Activated CD4-positive, CD25-positive, alpha-beta regulatory T cell (primary cell): ENCODE measurements around the gene DMRT2.

Experiments used
- DNase-seq, 4 experiments: peaks; one replicate each; lab custom pipeline; 2025; lab: John Stamatoyannopoulos, UW

The DMRT2 gene

GRCh38 chr9:1094749-1095148, 44.6 kb downstream of the DMRT2 start:
- DNase-seq, result no peak

GRCh38 chr9:1096155-1096964, 46.2 kb downstream of the DMRT2 start:
- DNase-seq, result no peak

- no peak for DNase-seq
Measured at GRCh38 chr9:1098551-1098950, 48.4 kb downstream of the DMRT2 start.

GRCh38 chr9:1100201-1100600, 50.0 kb downstream of the DMRT2 start:
- no peak for DNase-seq

GRCh38 chr9:1100945-1101344, 50.8 kb downstream of the DMRT2 start:
- DNase-seq, result no peak

- DNase-seq, result no peak
Measured at GRCh38 chr9:1101846-1102641, 51.9 kb downstream of the DMRT2 start.

- no peak for DNase-seq
Measured at GRCh38 chr9:1102642-1102970, 52.4 kb downstream of the DMRT2 start.
